H9 (cell line): ENCODE measurements around the gene KCNAB1. TPM values are rescaled to one million over a fixed set of nuclear protein-coding genes. Genes with fewer than 3 reads are reported as not detected.

Source experiments
- DNase-seq: peaks from one replicate; pipeline ENCODE4 v3.0.0-alpha.2; 2017
- H2AFZ ChIP-seq: one replicate; pipeline ENCODE4 v1.6.1; 2013; ENCODE audit warnings: mild to moderate bottlenecking, low read length, control low read depth, moderate library complexity
- H2AK5ac ChIP-seq: 2 replicates; pipeline ENCODE4 v1.6.1; 2013; ENCODE audit warnings: low read length, control low read depth, mixed read lengths; ENCODE audit not compliant: insufficient read length
- H2BK120ac ChIP-seq: one replicate; pipeline ENCODE4 v1.6.1; 2013; ENCODE audit warnings: low read depth, mild to moderate bottlenecking, low read length, control low read depth, inconsistent platforms; ENCODE audit not compliant: poor library complexity, severe bottlenecking
- H2BK12ac ChIP-seq: 2 replicates; pipeline ENCODE4 v1.6.1; 2013; ENCODE audit warnings: low read length, control low read depth, mixed read lengths, low read depth; ENCODE audit not compliant: insufficient read length
- H2BK15ac ChIP-seq: 2 replicates; pipeline ENCODE4 v1.6.1; 2013; ENCODE audit warnings: low read depth, low read length, control low read depth
- H2BK20ac ChIP-seq: one replicate; pipeline ENCODE4 v1.6.1; 2013; ENCODE audit warnings: low read depth, mild to moderate bottlenecking, low read length, control low read depth, inconsistent platforms; ENCODE audit not compliant: poor library complexity, severe bottlenecking
- H2BK5ac ChIP-seq: 2 replicates; pipeline ENCODE4 v1.6.1; 2013; ENCODE audit warnings: low read length, control low read depth, mixed read lengths; ENCODE audit not compliant: insufficient read length
- H3K14ac ChIP-seq: 2 replicates; pipeline ENCODE4 v1.6.1; 2013; ENCODE audit warnings: low read length, control low read depth; ENCODE audit not compliant: insufficient read depth
- H3K18ac ChIP-seq: 2 replicates; pipeline ENCODE4 v1.6.1; 2013; ENCODE audit warnings: low read depth, mild to moderate bottlenecking, mixed read lengths, low read length, control low read depth; ENCODE audit not compliant: insufficient read length
- H3K23ac ChIP-seq: 2 replicates; pipeline ENCODE4 v1.6.1; 2013; ENCODE audit warnings: low read length, control low read depth, mixed read lengths, low read depth; ENCODE audit not compliant: insufficient read length
- H3K23me2 ChIP-seq: 2 replicates; pipeline ENCODE4 v1.6.1; 2013; ENCODE audit warnings: low read depth, mild to moderate bottlenecking, mixed read lengths, low read length, control low read depth; ENCODE audit not compliant: insufficient read length, poor library complexity, severe bottlenecking
- H3K27ac ChIP-seq: 2 replicates; pipeline ENCODE4 v1.5.1; 2013; ENCODE audit warnings: low read length, control low read depth, mixed read lengths, low read depth; ENCODE audit not compliant: insufficient read length
- H3K27me3 ChIP-seq: 2 replicates; pipeline ENCODE4 v1.6.1; 2013; ENCODE audit warnings: low read length, control low read depth, inconsistent platforms; ENCODE audit not compliant: insufficient read depth
- H3K4ac ChIP-seq: 2 replicates; pipeline ENCODE4 v1.6.1; 2013; ENCODE audit warnings: low read depth, mild to moderate bottlenecking, control low read depth, inconsistent platforms, low read length, moderate library complexity
- H3K4me1 ChIP-seq: 2 replicates; pipeline ENCODE4 v1.6.1; 2013; ENCODE audit warnings: low read length, control low read depth, inconsistent platforms; ENCODE audit not compliant: insufficient read depth
- H3K4me2 ChIP-seq: 2 replicates; pipeline ENCODE4 v1.6.1; 2013; ENCODE audit warnings: low read length, control low read depth, mixed read lengths; ENCODE audit not compliant: insufficient read length, insufficient read depth
- H3K56ac ChIP-seq: 2 replicates; pipeline ENCODE4 v1.6.1; 2013; ENCODE audit warnings: low read depth, mild to moderate bottlenecking, mixed read lengths, low read length, control low read depth; ENCODE audit not compliant: insufficient read length
- H3K79me1 ChIP-seq: 2 replicates; pipeline ENCODE4 v1.6.1; 2013; ENCODE audit warnings: low read depth, mild to moderate bottlenecking, moderate library complexity, low read length, control low read depth, inconsistent platforms; ENCODE audit not compliant: insufficient read depth, poor library complexity, severe bottlenecking
- H3K79me2 ChIP-seq: 2 replicates; pipeline ENCODE4 v1.6.1; 2013; ENCODE audit warnings: low read length, control low read depth, inconsistent platforms; ENCODE audit not compliant: insufficient read depth
- H3K9ac ChIP-seq: 2 replicates; pipeline ENCODE4 v1.6.1; 2013; ENCODE audit warnings: low read length, control low read depth, mixed read lengths; ENCODE audit not compliant: insufficient read length; ENCODE audit errors: extremely low read depth
- H3K9me3 ChIP-seq: one replicate; pipeline ENCODE4 v1.6.1; 2013; ENCODE audit warnings: low read depth, low read length, inconsistent platforms; ENCODE audit not compliant: control insufficient read depth
- H3T11ph ChIP-seq: one replicate; pipeline ENCODE4 v1.6.1; 2013; ENCODE audit warnings: mild to moderate bottlenecking, low read length, control low read depth, inconsistent platforms
- H4K20me1 ChIP-seq: one replicate; pipeline ENCODE4 v1.6.1; 2013; ENCODE audit not compliant: control insufficient read depth, insufficient read length, insufficient read depth
- H4K5ac ChIP-seq: 2 replicates; pipeline ENCODE4 v1.6.1; 2013; ENCODE audit warnings: low read depth, mild to moderate bottlenecking, mixed read lengths, low read length, control low read depth; ENCODE audit not compliant: insufficient read length
- H4K8ac ChIP-seq: replicated peaks from 2 replicates; pipeline ENCODE4 v1.6.1; 2013; ENCODE audit warnings: low read length, control low read depth, mixed read lengths, low read depth; ENCODE audit not compliant: insufficient read length
- H4K91ac ChIP-seq: 2 replicates; pipeline ENCODE4 v1.6.1; 2013; ENCODE audit warnings: low read depth, mild to moderate bottlenecking, moderate library complexity, mixed read lengths, low read length, control low read depth; ENCODE audit not compliant: insufficient read length
- H3K27ac Mint-ChIP-seq, 3 experiments: 2 replicates in 2 of 3; 3 replicates in 1 of 3; pipeline ENCODE4 v1.8.0; 2020 to 2021; ENCODE audit warnings: mixed read lengths in 3 of 3, mild to moderate bottlenecking in 1 of 3, moderate library complexity in 1 of 3
- H3K27me3 Mint-ChIP-seq: 2 replicates; pipeline ENCODE4 v1.8.0; 2021; ENCODE audit warnings: low read depth, mild to moderate bottlenecking, moderate library complexity, mixed read lengths
- H3K36me3 Mint-ChIP-seq, 3 experiments: 2 replicates in 2 of 3; 3 replicates in 1 of 3; pipeline ENCODE4 v1.8.0; 2020 to 2021; ENCODE audit warnings: low read depth in 3 of 3, mixed read lengths in 3 of 3; ENCODE audit not compliant: insufficient read depth in 1 of 3
- H3K4me1 Mint-ChIP-seq, 2 experiments: 2 replicates each; pipeline ENCODE4 v1.8.0; 2020; ENCODE audit warnings: mixed read lengths in 2 of 2
- H3K4me3 Mint-ChIP-seq, 2 experiments: 2 replicates in 1 of 2; 3 replicates in 1 of 2; pipeline ENCODE4 v1.8.0; 2020 to 2021; ENCODE audit warnings: mild to moderate bottlenecking in 2 of 2, mixed read lengths in 2 of 2, moderate library complexity in 1 of 2
- H3K9me3 Mint-ChIP-seq, 2 experiments: 2 replicates in 1 of 2; 3 replicates in 1 of 2; pipeline ENCODE4 v1.8.0; 2020; ENCODE audit warnings: mild to moderate bottlenecking in 2 of 2, mixed read lengths in 2 of 2, moderate library complexity in 1 of 2
- WGBS: extraction: QIAGEN DNeasy Blood & Tissue Kit; methylation state at CpG from one replicate; pipeline ENCODE4 v1.1.7; 2013; ENCODE audit warnings: missing lambda C conversion rate, low lambda C conversion rate, mixed read lengths; ENCODE audit not compliant: insufficient read length; ENCODE audit errors: extremely low coverage; 5-methylcytosine and 5-hydroxymethylcytosine counted together
- total RNA-seq: library from RNA; stranded (reverse); gene quantifications from 2 replicates; pipeline ENCODE4 v1.2.1, GENCODE V29; 2021
- TF ChIP-seq, protein P1 (sequence below): fragments of 200-600 bp; sonication (generic); conservative IDR thresholded peaks from 3 replicates; pipeline ENCODE4 v1.8.0; 2021; ENCODE audit warnings: antibody characterized with exemption, mild to moderate bottlenecking

The KCNAB1 gene
- total RNA-seq, 1 experiment from 2014 or later = 3.7 TPM

DNA sequence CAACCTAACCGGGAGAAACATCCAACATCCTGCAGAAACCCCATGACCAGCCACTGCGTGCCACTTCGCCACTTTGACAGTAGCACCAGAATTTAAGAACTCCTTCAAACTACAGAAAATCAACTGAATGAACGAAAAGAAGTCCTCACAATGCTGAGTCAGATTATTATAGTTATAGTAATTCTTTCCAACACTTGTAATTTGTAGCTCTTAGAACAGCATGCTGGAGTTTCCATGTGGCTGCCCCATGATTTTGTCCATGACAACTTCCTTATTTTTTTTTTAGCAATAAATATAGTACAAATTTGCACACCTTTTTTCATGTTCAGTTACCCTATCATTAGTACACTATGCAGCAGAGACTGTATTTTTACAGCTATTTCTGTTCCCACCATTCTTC is 460.7 kb downstream of the KCNAB1 start:
- H3K18ac ChIP-seq = no peak overlapping the region
- H3K56ac ChIP-seq = no peak overlapping the region
- H3K14ac ChIP-seq = no peak overlapping the region
- no peak overlapping the region for H4K5ac ChIP-seq
- Mint-ChIP-seq H3K4me3 (no peak overlapping the region), H3K27ac (no peak overlapping the region), H3K36me3 (no peaks in the 10 kb centered on the region), H3K9me3 (no peaks in the 10 kb centered on the region), H3K27me3 (no peaks in the 10 kb centered on the region), H3K4me1 (no peaks in the 10 kb centered on the region)
- no peak overlapping the region for H2AFZ ChIP-seq
- H3K79me1 ChIP-seq = no peaks in the 10 kb centered on the region
- no peaks in the 10 kb centered on the region for H3K27me3 ChIP-seq
- H3T11ph ChIP-seq = no peak overlapping the region
- H3K23ac ChIP-seq = no peak overlapping the region
- no peak overlapping the region for H2BK20ac ChIP-seq
- no peaks in the 10 kb centered on the region for H3K23me2 ChIP-seq
- no peak for DNase-seq
- no peaks in the 10 kb centered on the region; the same call in 1 of the 2 replicates for H3K4me1 ChIP-seq
- H3K27ac ChIP-seq = no peak overlapping the region
- H4K20me1 ChIP-seq = no peaks in the 10 kb centered on the region
- no peaks in the 10 kb centered on the region for H3K79me2 ChIP-seq
- H2BK120ac ChIP-seq = no peak overlapping the region
- no peak overlapping the region for H2AK5ac ChIP-seq
- H4K8ac ChIP-seq = no peak overlapping the region
- no peak overlapping the region for H3K4ac ChIP-seq
- no CpG with 5 or more reads among the region's 4 CpGs for WGBS
- H3K9me3 ChIP-seq = no peaks in the 10 kb centered on the region
- H3K4me2 ChIP-seq = no peak overlapping the region
- no peak overlapping the region for H2BK15ac ChIP-seq
- TF ChIP-seq, protein P1, sequence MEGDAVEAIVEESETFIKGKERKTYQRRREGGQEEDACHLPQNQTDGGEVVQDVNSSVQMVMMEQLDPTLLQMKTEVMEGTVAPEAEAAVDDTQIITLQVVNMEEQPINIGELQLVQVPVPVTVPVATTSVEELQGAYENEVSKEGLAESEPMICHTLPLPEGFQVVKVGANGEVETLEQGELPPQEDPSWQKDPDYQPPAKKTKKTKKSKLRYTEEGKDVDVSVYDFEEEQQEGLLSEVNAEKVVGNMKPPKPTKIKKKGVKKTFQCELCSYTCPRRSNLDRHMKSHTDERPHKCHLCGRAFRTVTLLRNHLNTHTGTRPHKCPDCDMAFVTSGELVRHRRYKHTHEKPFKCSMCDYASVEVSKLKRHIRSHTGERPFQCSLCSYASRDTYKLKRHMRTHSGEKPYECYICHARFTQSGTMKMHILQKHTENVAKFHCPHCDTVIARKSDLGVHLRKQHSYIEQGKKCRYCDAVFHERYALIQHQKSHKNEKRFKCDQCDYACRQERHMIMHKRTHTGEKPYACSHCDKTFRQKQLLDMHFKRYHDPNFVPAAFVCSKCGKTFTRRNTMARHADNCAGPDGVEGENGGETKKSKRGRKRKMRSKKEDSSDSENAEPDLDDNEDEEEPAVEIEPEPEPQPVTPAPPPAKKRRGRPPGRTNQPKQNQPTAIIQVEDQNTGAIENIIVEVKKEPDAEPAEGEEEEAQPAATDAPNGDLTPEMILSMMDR = no peak
- H2BK5ac ChIP-seq = no peak overlapping the region
- H4K91ac ChIP-seq = no peak overlapping the region
- no peak overlapping the region for H3K9ac ChIP-seq
- no peak overlapping the region for H2BK12ac ChIP-seq
